ENCODE measurements around the gene RNLS. TPM values are rescaled to one million over a fixed set of nuclear protein-coding genes. Genes with fewer than 3 reads are reported as not detected.

Gene RNLS
- total RNA-seq, 2 donors from 2014 or later = 6.2 to 9.4 TPM

DNA sequence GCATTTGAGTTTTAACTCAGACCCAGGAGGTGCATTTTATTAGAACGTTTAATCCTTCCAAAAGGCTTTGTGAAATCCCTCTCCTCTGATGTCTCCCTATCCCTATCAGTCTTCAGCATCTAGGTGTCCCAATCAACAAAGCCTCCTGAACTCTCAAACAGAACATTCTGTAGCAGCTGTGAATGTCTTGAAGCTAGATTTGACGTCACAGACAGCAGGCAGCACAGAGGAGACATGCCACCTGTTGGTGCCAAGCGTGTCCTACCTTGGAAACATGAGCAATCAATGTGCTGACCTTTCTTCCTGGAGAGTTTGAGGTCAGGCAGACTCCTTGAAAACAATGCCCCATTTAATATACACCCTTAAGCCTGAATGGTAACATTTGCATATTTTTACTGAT lies 125.5 kb downstream of the RNLS start:
- no peak overlapping the region for H3K27ac ChIP-seq
- no peaks in the 10 kb centered on the region for H3K4me1 ChIP-seq (ENCODE audit: control insufficient read depth in 1 of 2, low read depth in 2 of 2)

DNA sequence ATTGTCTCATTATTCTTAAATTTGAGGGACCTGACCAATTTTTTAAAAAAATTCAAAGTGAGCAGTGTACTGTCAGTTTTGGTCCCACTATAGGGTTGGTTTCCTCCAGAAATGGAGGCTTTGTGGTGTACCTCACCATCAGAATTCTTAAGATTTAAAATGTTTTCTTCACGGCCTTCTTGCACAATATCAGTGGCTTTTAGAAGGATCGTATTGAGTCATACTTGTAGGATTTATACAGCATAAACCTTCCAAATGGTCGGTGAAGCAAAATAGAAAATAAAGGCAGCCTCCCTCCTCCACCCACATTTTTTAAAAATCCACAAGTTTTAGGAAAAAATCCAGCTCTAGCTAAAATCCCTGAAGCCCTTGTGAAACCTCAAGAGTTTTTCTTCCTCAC lies 126.4 kb downstream of the RNLS start:
- DNase-seq (ENCODE audit: low spot score) (no peak), ATAC-seq (ENCODE audit: insufficient number of reproducible peaks, low FRiP score, low read depth) (no peak)
- TF ChIP-seq, protein P1, sequence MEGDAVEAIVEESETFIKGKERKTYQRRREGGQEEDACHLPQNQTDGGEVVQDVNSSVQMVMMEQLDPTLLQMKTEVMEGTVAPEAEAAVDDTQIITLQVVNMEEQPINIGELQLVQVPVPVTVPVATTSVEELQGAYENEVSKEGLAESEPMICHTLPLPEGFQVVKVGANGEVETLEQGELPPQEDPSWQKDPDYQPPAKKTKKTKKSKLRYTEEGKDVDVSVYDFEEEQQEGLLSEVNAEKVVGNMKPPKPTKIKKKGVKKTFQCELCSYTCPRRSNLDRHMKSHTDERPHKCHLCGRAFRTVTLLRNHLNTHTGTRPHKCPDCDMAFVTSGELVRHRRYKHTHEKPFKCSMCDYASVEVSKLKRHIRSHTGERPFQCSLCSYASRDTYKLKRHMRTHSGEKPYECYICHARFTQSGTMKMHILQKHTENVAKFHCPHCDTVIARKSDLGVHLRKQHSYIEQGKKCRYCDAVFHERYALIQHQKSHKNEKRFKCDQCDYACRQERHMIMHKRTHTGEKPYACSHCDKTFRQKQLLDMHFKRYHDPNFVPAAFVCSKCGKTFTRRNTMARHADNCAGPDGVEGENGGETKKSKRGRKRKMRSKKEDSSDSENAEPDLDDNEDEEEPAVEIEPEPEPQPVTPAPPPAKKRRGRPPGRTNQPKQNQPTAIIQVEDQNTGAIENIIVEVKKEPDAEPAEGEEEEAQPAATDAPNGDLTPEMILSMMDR (IDR thresholded peaks at IDR 0.05) = no peak
- Histone ChIP-seq H3K4me3 (no peak overlapping the region), H3K36me3 (no peaks in the 10 kb centered on the region), H3K27me3 (replicated peaks; ENCODE audit: insufficient read depth) (no peaks in the 10 kb centered on the region), H3K9me3 (no peaks in the 10 kb centered on the region), H3K4me1 (ENCODE audit: control insufficient read depth in 1 of 2, low read depth in 2 of 2) (no peaks in the 10 kb centered on the region), H3K27ac (no peak overlapping the region)

More for the DNA sequence above, 125.5 kb downstream of the RNLS start:
- Histone ChIP-seq H3K27me3 (replicated peaks; ENCODE audit: insufficient read depth) (no peaks in the 10 kb centered on the region), H3K4me3 (no peak overlapping the region), H3K9me3 (no peaks in the 10 kb centered on the region), H3K36me3 (no peaks in the 10 kb centered on the region)
- ATAC-seq (ENCODE audit: insufficient number of reproducible peaks, low FRiP score, low read depth) (no peak), DNase-seq (ENCODE audit: low spot score) (no peak)
- TF ChIP-seq, protein P1 (IDR thresholded peaks at IDR 0.05) = no peak

GRCh38 chr10:88455831-88456230 lies 127.3 kb downstream of the RNLS start:
- H3K9me3 ChIP-seq = no peaks in the 10 kb centered on the region
- TF ChIP-seq, protein P1 (IDR thresholded peaks at IDR 0.05) = no peak
- H3K27ac ChIP-seq = no peak overlapping the region
- no peak overlapping the region for H3K4me3 ChIP-seq
- no peak for ATAC-seq (ENCODE audit: insufficient number of reproducible peaks, low FRiP score, low read depth)
- H3K27me3 ChIP-seq (replicated peaks; ENCODE audit: insufficient read depth) = no peaks in the 10 kb centered on the region
- H3K36me3 ChIP-seq = no peaks in the 10 kb centered on the region
- DNase-seq (ENCODE audit: low spot score) = no peak
- no peaks in the 10 kb centered on the region for H3K4me1 ChIP-seq (ENCODE audit: control insufficient read depth in 1 of 2, low read depth in 2 of 2)

- H3K4me1 ChIP-seq (ENCODE audit: control insufficient read depth in 1 of 2, low read depth in 2 of 2) = no peaks in the 10 kb centered on the region
- H3K36me3 ChIP-seq = no peaks in the 10 kb centered on the region
- TF ChIP-seq, protein P1 (IDR thresholded peaks at IDR 0.05) = no peak
- DNase-seq (ENCODE audit: low spot score) (no peak), ATAC-seq (ENCODE audit: insufficient number of reproducible peaks, low FRiP score, low read depth) (no peak)
- H3K9me3 ChIP-seq = no peaks in the 10 kb centered on the region
- no peak overlapping the region for H3K4me3 ChIP-seq
- no peaks in the 10 kb centered on the region for H3K27me3 ChIP-seq (replicated peaks; ENCODE audit: insufficient read depth)
- H3K27ac ChIP-seq = no peak overlapping the region
These were observed 132.9 kb downstream of the RNLS start for GRCh38 chr10:88450201-88450600.

GRCh38 chr10:88442716-88443115 lies 140.4 kb downstream of the RNLS start:
- TF ChIP-seq, protein P1 (IDR thresholded peaks at IDR 0.05) = no peak
- Histone ChIP-seq H3K9me3 (no peaks in the 10 kb centered on the region), H3K27me3 (replicated peaks; ENCODE audit: insufficient read depth) (no peaks in the 10 kb centered on the region), H3K27ac (no peak overlapping the region), H3K4me1 (ENCODE audit: control insufficient read depth in 1 of 2, low read depth in 2 of 2) (no peaks in the 10 kb centered on the region), H3K4me3 (no peak overlapping the region), H3K36me3 (no peaks in the 10 kb centered on the region)
- ATAC-seq (ENCODE audit: insufficient number of reproducible peaks, low FRiP score, low read depth) (no peak), DNase-seq (ENCODE audit: low spot score) (no peak)
